Pancreas (tissue), 10 donors: Measurements from ENCODE around the gene FAM53C. TPM values are rescaled to one million over a fixed set of nuclear protein-coding genes. Genes with fewer than 3 reads are reported as not detected.
A peak's percentile ranks its signal among the peaks of the same experiment; 100 is the strongest.
"Not testable (repeated sequence)": the region's sequence is repeated elsewhere in the genome, so short reads cannot be mapped to it uniquely, and the experiment has no call there.

Experiments
- ATAC-seq, 4 donors: fragments of 200-7000 bp; cut with Tn5 transposase; one replicate each; pipeline versions ENCODE4 v1.8.0 to v1.9.1; 2020; ENCODE audit warnings: mild to moderate bottlenecking in 4 of 4, moderate library complexity in 4 of 4
- DNase-seq, 6 donors: peaks; one replicate each; pipeline ENCODE4 v3.0.0-alpha.2; 2020
- FAIRE-seq: peaks from 2 replicates; lab custom pipeline; 2012; peaks lifted over from hg19 to GRCh38; lab: Jason Lieb, UNC
- H3K27ac ChIP-seq, 4 donors: fragments of 200-600 bp; sonication (generic); 1 replicate in 3 of 4; 2 replicates in 1 of 4; pipeline versions ENCODE4 v1.5.0 to v1.8.0; 2020
- H3K27me3 ChIP-seq, 4 donors: fragments of 200-600 bp; one replicate each; pipeline ENCODE4 v1.8.0; 2021
- H3K36me3 ChIP-seq, 3 donors: fragments of 200-600 bp; sonication (generic) in 1 of 3; one replicate each; pipeline versions ENCODE4 v1.5.0 to v1.8.0; 2020 to 2021
- H3K4me1 ChIP-seq, 3 donors: fragments of 200-600 bp; one replicate each; pipeline ENCODE4 v1.8.0; 2021
- H3K4me3 ChIP-seq, 4 donors: fragments of 200-600 bp; sonication (generic) in 2 of 4; one replicate each; pipeline versions ENCODE4 v1.5.0 to v1.8.0; 2020 to 2021
- H3K9me3 ChIP-seq, 4 donors: fragments of 200-600 bp; one replicate each; pipeline ENCODE4 v1.8.0; 2021
- WGBS, 2 donors: extraction: QIAGEN DNeasy Blood & Tissue Kit; methylation state at CpG; one replicate each; pipeline ENCODE4 v1.1.7; 2013; 5-methylcytosine and 5-hydroxymethylcytosine counted together
- intact Hi-C, 3 donors: fragments of 100-400 bp; cut with DNase I; formaldehyde crosslinking; loops; one replicate each; pipeline versions ENCODE4 v1.11.1 to v1.14.2; 2022
- polyA plus RNA-seq, 2 donors: library from polyadenylated mRNA; stranded (reverse); fragments of 200-250 nt; gene quantifications; one replicate each; pipeline ENCODE4 v1.2.3, GENCODE V29; 2013
- total RNA-seq, 6 donors: library from RNA; stranded (reverse); fragmentation: NEBNext Ultra II Directional in 4 of 6; extraction: Animal tissue kit (Norgen Biotek cat#: 25700) in 4 of 6; gene quantifications; one replicate each; pipeline versions ENCODE4 v1.2.1 to v1.2.4, GENCODE V29; 2021 to 2023
- TF ChIP-seq, protein P1 (sequence below), 4 donors: fragments of 200-600 bp; sonication (generic) in 3 of 4; IDR thresholded peaks; one replicate each; pipeline versions ENCODE4 v1.5.0 to v1.8.0; 2021; ENCODE audit warnings: antibody characterized with exemption in 4 of 4
- donor health status: healthy with polysubstance abuse.
- donor health status: DM: no; HTN: no; CAD: no; lungs with moderate emphysema.
- donor health status: DM: no; HTN: no; CAD: no.
- donor health status: control.
- donor health status: control.
- donor health status: Bipolar disorder and iron deficiency.
- donor health status: DM: yes; HTN: yes; CAD: no.
- donor health status: DM: no; HTN: no; CAD: no.
- donor health status: DM: no; HTN: no; CAD: no.
- donor health status: DM: yes; HTN: yes; CAD: no.

FAM53C gene
- total and polyA plus RNA-seq, 8 donors: 13.0 to 18.9 (median 16.3) TPM

DNA sequence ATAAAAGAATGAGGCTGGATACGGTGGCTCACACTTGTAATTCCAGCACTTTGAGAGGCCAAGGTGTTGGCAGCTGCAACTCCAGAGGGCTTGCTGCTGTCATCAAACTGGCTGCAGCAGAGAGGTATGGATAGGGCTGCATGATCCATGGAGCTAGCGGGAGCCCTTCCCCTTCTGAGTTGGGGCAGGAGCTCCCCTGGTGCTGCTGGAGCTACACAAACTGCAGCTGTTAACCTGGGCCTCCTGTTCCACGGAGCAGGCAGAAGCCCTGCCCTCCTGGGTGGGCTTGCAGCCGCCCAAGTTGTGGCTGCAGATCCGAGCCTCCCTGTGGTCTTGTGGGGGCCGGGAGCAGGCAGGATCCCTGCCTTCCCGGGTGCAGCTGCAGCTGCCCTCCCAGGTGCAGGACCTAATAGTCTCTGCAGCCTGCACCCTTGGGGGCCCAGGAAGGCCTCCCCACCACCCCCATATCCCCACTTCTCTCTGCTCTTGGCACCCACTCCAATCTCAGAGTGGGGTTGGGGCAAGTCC lies 22.3 kb upstream of the FAM53C start:
- Histone ChIP-seq H3K36me3 (no peaks in the 10 kb centered on the region), H3K27ac (no peak overlapping the region), H3K4me3 (no peak overlapping the region), H3K9me3 (no peaks in the 10 kb centered on the region), H3K27me3 (no peaks in the 10 kb centered on the region), H3K4me1 (no peaks in the 10 kb centered on the region)
- intact Hi-C loops: no loop called here
- DNase-seq (no peak), ATAC-seq (no peak), FAIRE-seq (no peak)
- TF ChIP-seq, protein P1, sequence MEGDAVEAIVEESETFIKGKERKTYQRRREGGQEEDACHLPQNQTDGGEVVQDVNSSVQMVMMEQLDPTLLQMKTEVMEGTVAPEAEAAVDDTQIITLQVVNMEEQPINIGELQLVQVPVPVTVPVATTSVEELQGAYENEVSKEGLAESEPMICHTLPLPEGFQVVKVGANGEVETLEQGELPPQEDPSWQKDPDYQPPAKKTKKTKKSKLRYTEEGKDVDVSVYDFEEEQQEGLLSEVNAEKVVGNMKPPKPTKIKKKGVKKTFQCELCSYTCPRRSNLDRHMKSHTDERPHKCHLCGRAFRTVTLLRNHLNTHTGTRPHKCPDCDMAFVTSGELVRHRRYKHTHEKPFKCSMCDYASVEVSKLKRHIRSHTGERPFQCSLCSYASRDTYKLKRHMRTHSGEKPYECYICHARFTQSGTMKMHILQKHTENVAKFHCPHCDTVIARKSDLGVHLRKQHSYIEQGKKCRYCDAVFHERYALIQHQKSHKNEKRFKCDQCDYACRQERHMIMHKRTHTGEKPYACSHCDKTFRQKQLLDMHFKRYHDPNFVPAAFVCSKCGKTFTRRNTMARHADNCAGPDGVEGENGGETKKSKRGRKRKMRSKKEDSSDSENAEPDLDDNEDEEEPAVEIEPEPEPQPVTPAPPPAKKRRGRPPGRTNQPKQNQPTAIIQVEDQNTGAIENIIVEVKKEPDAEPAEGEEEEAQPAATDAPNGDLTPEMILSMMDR (IDR thresholded peaks at IDR 0.05): no peak
- WGBS, 2 donors: 92 to 94% methylated on average over 7 of the region's 7 CpGs

DNA sequence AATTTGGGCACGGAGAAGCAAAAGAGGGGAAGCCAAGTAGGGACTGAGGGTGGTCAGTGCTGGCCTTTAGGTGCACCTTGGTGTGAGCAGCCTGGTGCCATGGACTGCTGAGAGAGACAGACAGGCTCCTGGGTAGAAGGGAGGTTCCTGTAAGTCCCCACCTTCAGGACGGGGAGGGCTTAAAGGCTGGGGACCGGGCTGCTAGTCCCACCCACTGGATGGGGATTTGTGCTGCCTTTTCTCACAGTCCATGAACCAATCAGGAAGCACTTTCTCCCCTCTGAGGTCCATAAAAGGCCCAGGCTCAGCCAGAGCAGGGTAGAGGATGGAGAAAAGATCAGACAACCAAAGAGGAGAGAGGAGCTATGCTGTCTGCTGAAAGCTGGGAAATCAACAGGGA lies 21.7 kb upstream of the FAM53C start:
- TF ChIP-seq, protein P1 (IDR thresholded peaks at IDR 0.05): no peak
- intact Hi-C loops: no loop called here
- no peak overlapping the region for H3K4me3 ChIP-seq
- ATAC-seq (no peak), DNase-seq (no peak), FAIRE-seq (no peak)
- no peak overlapping the region for H3K27ac ChIP-seq
- WGBS, 2 donors: 89 to 91% methylated on average over 3 of the region's 3 CpGs
- no peaks in the 10 kb centered on the region for H3K4me1 ChIP-seq
- no peaks in the 10 kb centered on the region for H3K9me3 ChIP-seq
- no peaks in the 10 kb centered on the region for H3K36me3 ChIP-seq
- no peaks in the 10 kb centered on the region for H3K27me3 ChIP-seq

GRCh38 chr5:138318211-138318610 lies 19.9 kb upstream of the FAM53C start:
- not testable (repeated sequence) for H3K27ac ChIP-seq
- WGBS, 2 donors: 90 to 95% methylated on average over 4 of the region's 4 CpGs

GRCh38 chr5:138330813-138331448 lies 7.1 kb upstream of the FAM53C start:
- peaks cover 0 to 8% (median 6%) of the 10 kb centered on the region in 3 donors for H3K4me1 ChIP-seq
- H3K27ac ChIP-seq: no peak overlapping the region
- 2% methylated on average over 12 of the region's 12 CpGs for WGBS, 2 donors
- DNase-seq (no peak), FAIRE-seq (no peak), ATAC-seq (no peak)
- intact Hi-C loops: no loop called here
- H3K9me3 ChIP-seq: no peaks in the 10 kb centered on the region
- peak overlapping the region; percentile 19 to 52 (median 26) for H3K4me3 ChIP-seq
- no peaks in the 10 kb centered on the region for H3K27me3 ChIP-seq
- TF ChIP-seq, protein P1 (IDR thresholded peaks at IDR 0.05): no peak
- H3K36me3 ChIP-seq: no peaks in the 10 kb centered on the region

More at GRCh38 chr5:138318211-138318610, 19.9 kb upstream of the FAM53C start:
- H3K36me3 ChIP-seq, H3K27me3 ChIP-seq, DNase-seq, ATAC-seq, H3K9me3 ChIP-seq, intact Hi-C loops, H3K4me1 ChIP-seq, FAIRE-seq, H3K4me3 ChIP-seq: not testable (repeated sequence)

DNA sequence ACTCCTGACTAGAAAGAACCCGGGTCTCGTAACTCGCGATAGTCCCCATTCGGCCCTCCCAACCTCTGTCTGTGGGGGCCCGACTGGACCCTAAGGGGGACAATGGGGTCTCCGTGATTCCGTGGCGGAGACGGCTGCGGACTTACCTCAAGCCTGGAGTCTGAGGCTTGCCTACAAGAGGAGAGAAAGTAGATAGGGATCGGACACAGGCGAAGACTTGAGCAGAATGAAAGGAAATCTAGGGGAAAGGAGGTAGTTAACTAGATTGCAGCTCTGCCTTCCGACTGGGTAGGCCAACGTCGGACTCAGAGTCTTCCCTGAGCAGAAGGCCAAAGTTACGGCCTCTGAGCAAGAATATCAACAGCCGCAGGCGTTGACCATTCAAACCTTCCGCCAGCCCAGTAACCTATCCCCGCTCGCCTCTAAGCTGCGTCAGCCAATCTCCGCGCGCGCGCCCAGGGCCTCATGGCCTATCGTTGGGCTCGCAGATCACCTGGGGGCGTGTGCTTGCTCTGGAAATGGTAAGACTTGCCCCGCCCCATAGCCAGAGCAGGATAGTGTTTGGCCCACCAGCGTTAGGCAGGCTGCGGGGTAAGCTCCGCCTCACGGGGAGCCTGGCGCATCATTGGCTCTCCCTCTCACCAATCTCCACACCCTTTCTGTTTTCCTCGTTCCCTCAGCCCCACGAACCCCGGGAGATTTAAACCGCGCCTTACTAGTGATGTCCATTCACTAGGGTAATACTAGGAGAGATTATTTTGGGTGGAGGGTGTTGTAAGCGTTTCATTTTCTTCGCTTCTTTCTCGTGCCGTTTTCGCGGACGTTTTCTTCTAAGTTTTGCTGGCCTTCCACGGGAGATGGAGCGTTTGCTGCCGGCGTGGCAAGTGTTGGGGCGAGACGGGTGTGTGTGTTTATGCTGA lies 6.4 kb upstream of the FAM53C start, which contains the start of gene CDC25C:
Gene CDC25C, minus strand, starts transcription at position 356 of the 920 bp plus-strand sequence. CDS start 624 bp downstream, outside the sequence.
- 0 to 1% methylated on average over 55 of the region's 55 CpGs for WGBS, 2 donors
- ATAC-seq (peak; percentile 99 to 100 (median 100)), DNase-seq (peak; percentile 94 to 98 (median 97)), FAIRE-seq (peak; percentile 97)
- peaks cover 0 to 8% (median 6%) of the 10 kb centered on the region in 3 donors for H3K4me1 ChIP-seq
- no peak within 1 kb of the TSS for H3K27ac ChIP-seq
- H3K27me3 ChIP-seq: no peaks in the 10 kb centered on the region
- TF ChIP-seq, protein P1 (IDR thresholded peaks at IDR 0.05): no peak
- no peaks in the 10 kb centered on the region for H3K9me3 ChIP-seq
- H3K36me3 ChIP-seq: no peaks in the 10 kb centered on the region
- H3K4me3 ChIP-seq: peak within 1 kb of the TSS; percentile 20 to 52 (median 28)
- intact Hi-C loops: no loop called here
